ENCODE results near the gene MTA3. TPM values are rescaled to one million over a fixed set of nuclear protein-coding genes. Genes with fewer than 3 reads are reported as not detected.

The MTA3 gene
- total RNA-seq, 2 experiments from 2014 or later = 27.0 to 30.9 TPM

- intact Hi-C loops (cut with DNase I, micrococcal nuclease) = no loop called here
- peaks cover 5% of the 10 kb centered on the region for H3K36me3 ChIP-seq (ENCODE audit: insufficient read depth, low read length)
- ChIA-PET CTCF (no interaction called here), POLR2A (interaction anchor here (0.6 to 1.3 kb wide), 2 partner anchors 11 to 40 kb away, joined by 3 read pairs; no protein-coding TSS in a partner anchor)
- H3K27me3 Mint-ChIP-seq = no peaks in the 10 kb centered on the region
- no peaks in the 10 kb centered on the region for H3K9me3 Mint-ChIP-seq
- H3K27ac Mint-ChIP-seq = no peak overlapping the region
- ATAC-seq (ENCODE audit: poor library complexity) = no peak
- no peak overlapping the region for H3K27ac ChIP-seq (ENCODE audit: low read depth in 1 of 2, low read length in 2 of 2)
- H3K36me3 Mint-ChIP-seq (ENCODE audit: low read depth) = peaks cover 45% of the 10 kb centered on the region
- no peak overlapping the region for H3K4me3 ChIP-seq (ENCODE audit: low read length)
- H3K27me3 ChIP-seq (ENCODE audit: control insufficient read depth in 1 of 2, insufficient read depth in 2 of 2, low read length in 2 of 2) = no peaks in the 10 kb centered on the region
- DNase-seq = no peak
- TF ChIP-seq CTCF (IDR thresholded peaks at IDR 0.05) = no peak
- H3K4me1 Mint-ChIP-seq (ENCODE audit: low read depth) = peaks cover 24% of the 10 kb centered on the region
- no peaks in the 10 kb centered on the region for H3K4me1 ChIP-seq (ENCODE audit: insufficient read depth, low read length)
- H3K9me3 ChIP-seq (ENCODE audit: control insufficient read depth in 1 of 2, insufficient read depth in 1 of 2, low read length in 2 of 2) = no peaks in the 10 kb centered on the region
- no peak overlapping the region for H3K4me3 Mint-ChIP-seq
Measured at GRCh38 chr2:42587526-42588117, 19.2 kb downstream of the MTA3 start.

- peaks cover 40% of the 10 kb centered on the region for H3K36me3 Mint-ChIP-seq (ENCODE audit: low read depth)
- ChIA-PET CTCF (interaction anchor here (1.2 kb wide), 1 partner anchor 11 kb away, joined by 3 read pairs; no protein-coding TSS in a partner anchor), POLR2A (interaction anchor here (1.3 kb wide), 1 partner anchor 41 kb away, joined by 3 read pairs; no protein-coding TSS in a partner anchor)
- Histone ChIP-seq H3K4me3 (ENCODE audit: low read length) (no peak overlapping the region), H3K9me3 (ENCODE audit: control insufficient read depth in 1 of 2, insufficient read depth in 1 of 2, low read length in 2 of 2) (no peaks in the 10 kb centered on the region), H3K4me1 (ENCODE audit: insufficient read depth, low read length) (no peaks in the 10 kb centered on the region), H3K27me3 (ENCODE audit: control insufficient read depth in 1 of 2, insufficient read depth in 2 of 2, low read length in 2 of 2) (no peaks in the 10 kb centered on the region), H3K36me3 (ENCODE audit: insufficient read depth, low read length) (peaks cover 3% of the 10 kb centered on the region), H3K27ac (ENCODE audit: low read depth in 1 of 2, low read length in 2 of 2) (no peak overlapping the region)
- no peak overlapping the region for H3K27ac Mint-ChIP-seq
- TF ChIP-seq CTCF (IDR thresholded peaks at IDR 0.05) = no peak
- H3K4me3 Mint-ChIP-seq = no peak overlapping the region
- H3K9me3 Mint-ChIP-seq = no peaks in the 10 kb centered on the region
- no peak for DNase-seq
- no peak for ATAC-seq (ENCODE audit: poor library complexity)
- peaks cover 21% of the 10 kb centered on the region for H3K4me1 Mint-ChIP-seq (ENCODE audit: low read depth)
- H3K27me3 Mint-ChIP-seq = no peaks in the 10 kb centered on the region
- intact Hi-C loops (cut with DNase I, micrococcal nuclease) = no loop called here
Measured at GRCh38 chr2:42588121-42588520, 19.7 kb downstream of the MTA3 start.

- intact Hi-C loops (cut with DNase I, micrococcal nuclease) = no loop called here
- ChIA-PET CTCF (no interaction called here), POLR2A (no interaction called here)
- peaks cover 2% of the 10 kb centered on the region for H3K36me3 ChIP-seq (ENCODE audit: insufficient read depth, low read length)
- no peaks in the 10 kb centered on the region for H3K4me1 ChIP-seq (ENCODE audit: insufficient read depth, low read length)
- H3K27ac ChIP-seq (ENCODE audit: low read depth in 1 of 2, low read length in 2 of 2) = no peak overlapping the region
- H3K9me3 ChIP-seq (ENCODE audit: control insufficient read depth in 1 of 2, insufficient read depth in 1 of 2, low read length in 2 of 2) = no peaks in the 10 kb centered on the region
- H3K9me3 Mint-ChIP-seq = no peaks in the 10 kb centered on the region
- H3K27ac Mint-ChIP-seq = peak overlapping the region; percentile 18
- DNase-seq = no peak
- TF ChIP-seq CTCF (IDR thresholded peaks at IDR 0.05) = no peak
- H3K4me3 Mint-ChIP-seq = no peak overlapping the region
- H3K36me3 Mint-ChIP-seq (ENCODE audit: low read depth) = peaks cover 34% of the 10 kb centered on the region
- peaks cover 19% of the 10 kb centered on the region for H3K4me1 Mint-ChIP-seq (ENCODE audit: low read depth)
- no peak overlapping the region for H3K4me3 ChIP-seq (ENCODE audit: low read length)
- no peaks in the 10 kb centered on the region for H3K27me3 ChIP-seq (ENCODE audit: control insufficient read depth in 1 of 2, insufficient read depth in 2 of 2, low read length in 2 of 2)
- ATAC-seq (ENCODE audit: poor library complexity) = no peak
- no peaks in the 10 kb centered on the region for H3K27me3 Mint-ChIP-seq
Measured at GRCh38 chr2:42590176-42590575, 21.7 kb downstream of the MTA3 start.
